Measurements from ENCODE around the gene PAX6.

DNA sequence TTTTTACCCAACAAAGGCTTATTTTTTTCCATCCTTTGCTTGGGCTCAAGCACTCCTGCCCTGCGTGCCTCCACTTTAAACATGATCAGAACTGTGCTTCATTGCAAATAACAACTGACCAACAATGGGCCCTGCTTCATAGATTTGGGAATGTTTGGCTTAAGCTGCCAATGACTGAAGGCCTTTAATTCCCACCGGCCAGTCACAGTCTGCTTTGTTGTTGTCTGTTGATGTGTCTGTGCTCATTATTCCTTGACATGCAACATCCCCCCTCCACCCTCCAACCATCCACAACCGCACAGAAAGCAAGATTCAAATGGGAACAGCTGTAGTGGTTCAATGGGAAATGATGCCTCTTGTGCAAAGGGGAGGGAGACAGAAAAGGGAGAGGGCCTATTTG is 23.0 kb downstream of the PAX6 start:
- TF ChIP-seq, protein P1, sequence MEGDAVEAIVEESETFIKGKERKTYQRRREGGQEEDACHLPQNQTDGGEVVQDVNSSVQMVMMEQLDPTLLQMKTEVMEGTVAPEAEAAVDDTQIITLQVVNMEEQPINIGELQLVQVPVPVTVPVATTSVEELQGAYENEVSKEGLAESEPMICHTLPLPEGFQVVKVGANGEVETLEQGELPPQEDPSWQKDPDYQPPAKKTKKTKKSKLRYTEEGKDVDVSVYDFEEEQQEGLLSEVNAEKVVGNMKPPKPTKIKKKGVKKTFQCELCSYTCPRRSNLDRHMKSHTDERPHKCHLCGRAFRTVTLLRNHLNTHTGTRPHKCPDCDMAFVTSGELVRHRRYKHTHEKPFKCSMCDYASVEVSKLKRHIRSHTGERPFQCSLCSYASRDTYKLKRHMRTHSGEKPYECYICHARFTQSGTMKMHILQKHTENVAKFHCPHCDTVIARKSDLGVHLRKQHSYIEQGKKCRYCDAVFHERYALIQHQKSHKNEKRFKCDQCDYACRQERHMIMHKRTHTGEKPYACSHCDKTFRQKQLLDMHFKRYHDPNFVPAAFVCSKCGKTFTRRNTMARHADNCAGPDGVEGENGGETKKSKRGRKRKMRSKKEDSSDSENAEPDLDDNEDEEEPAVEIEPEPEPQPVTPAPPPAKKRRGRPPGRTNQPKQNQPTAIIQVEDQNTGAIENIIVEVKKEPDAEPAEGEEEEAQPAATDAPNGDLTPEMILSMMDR (conservative IDR thresholded peaks at IDR 0.05; ENCODE audit: low read length): no peak
- TF ChIP-seq EZH2phosphoT487 (IDR thresholded peaks at IDR 0.05; ENCODE audit: borderline replicate concordance, low read depth, low read length): no peak

Data from OCI-LY7 (cell line).